Activated CD4-positive, alpha-beta T cell treated with anti-CD3 and anti-CD28 coated beads, Interleukin-2, Interleukin-6, amounts not matched to agents 100 ng/mL and 50 ng/mL, durations not matched to agents 16 hours and 8 hours (primary cell): ENCODE results near the gene PHC2.

Experiments used
- DNase-seq: peaks from one replicate; pipeline ENCODE4 v3.0.0-alpha.2; 2020

The PHC2 gene

GRCh38 chr1:33388805-33389771 lies 41.8 kb downstream of the PHC2 start:
- DNase-seq = no peak

GRCh38 chr1:33387625-33388024 lies 43.3 kb downstream of the PHC2 start:
- DNase-seq = no peak

- no peak for DNase-seq
Measured at GRCh38 chr1:33385251-33385650, 45.6 kb downstream of the PHC2 start.

GRCh38 chr1:33384040-33384812 lies 46.7 kb downstream of the PHC2 start:
- DNase-seq = no peak

- no peak for DNase-seq
Measured at GRCh38 chr1:33383489-33383888, 47.4 kb downstream of the PHC2 start.

- DNase-seq = no peak
Measured at GRCh38 chr1:33382661-33383415, 48.1 kb downstream of the PHC2 start.

GRCh38 chr1:33381977-33382376 lies 48.9 kb downstream of the PHC2 start:
- no peak for DNase-seq

GRCh38 chr1:33380811-33381210 lies 50.1 kb downstream of the PHC2 start:
- no peak for DNase-seq

GRCh38 chr1:33379631-33380354 lies 51.1 kb downstream of the PHC2 start:
- DNase-seq = no peak

- no peak for DNase-seq
Measured at GRCh38 chr1:33378976-33379375, 51.9 kb downstream of the PHC2 start.

GRCh38 chr1:33378524-33378923 lies 52.4 kb downstream of the PHC2 start:
- no peak for DNase-seq

GRCh38 chr1:33377756-33378155 lies 53.1 kb downstream of the PHC2 start:
- no peak for DNase-seq

GRCh38 chr1:33377013-33377412 lies 53.9 kb downstream of the PHC2 start:
- no peak for DNase-seq

- DNase-seq = no peak
Measured at GRCh38 chr1:33375316-33375715, 55.6 kb downstream of the PHC2 start.

- no peak for DNase-seq
Measured at GRCh38 chr1:33374336-33375105, 56.4 kb downstream of the PHC2 start.

- DNase-seq = no peak
Measured at GRCh38 chr1:33373606-33374005, 57.3 kb downstream of the PHC2 start.

- DNase-seq = no peak
Measured at GRCh38 chr1:33372677-33373076, 58.2 kb downstream of the PHC2 start.

GRCh38 chr1:33372162-33372561 lies 58.7 kb downstream of the PHC2 start:
- DNase-seq = no peak

- no peak for DNase-seq
Measured at GRCh38 chr1:33371334-33371733, 59.6 kb downstream of the PHC2 start.

- no peak for DNase-seq
Measured at GRCh38 chr1:33370827-33371226, 60.1 kb downstream of the PHC2 start.

- no peak for DNase-seq
Measured at GRCh38 chr1:33370301-33370700, 60.6 kb downstream of the PHC2 start.

GRCh38 chr1:33369764-33370163 lies 61.1 kb downstream of the PHC2 start:
- no peak for DNase-seq
